K562 (cell line): ENCODE results near the gene NXT1. TPM values are rescaled to one million over a fixed set of nuclear protein-coding genes. Genes with fewer than 3 reads are reported as not detected.

Source experiments
- CBFA2T3 ChIP-seq: fragments of 450-650 bp; IDR thresholded peaks from 2 replicates; pipeline ENCODE4 v1.6.1; 2017
- CBX1 ChIP-seq: sonication (generic); IDR thresholded peaks from 2 replicates; pipeline ENCODE4 v1.6.1; 2016; ENCODE audit warnings: antibody characterized with exemption, low read depth, mild to moderate bottlenecking
- CREB1 ChIP-seq, 2 experiments: sonication (generic) in 1 of 2; formaldehyde crosslinking in 1 of 2; IDR thresholded peaks; 2 replicates each; pipeline versions ENCODE4 v1.6.1 to v1.8.0; 2012 to 2022; ENCODE audit warnings: inconsistent platforms in 1 of 2, mild to moderate bottlenecking in 1 of 2, missing genetic modification reagents in 1 of 2, moderate library complexity in 1 of 2
- EGR1 ChIP-seq: fragments of 450-650 bp; conservative IDR thresholded peaks from 2 replicates; pipeline ENCODE4 v1.6.1; 2017; ENCODE audit warnings: mild to moderate bottlenecking
- EP400 ChIP-seq: fragments of 450-650 bp; IDR thresholded peaks from 2 replicates; pipeline ENCODE4 v1.6.1; 2017; ENCODE audit warnings: antibody characterized with exemption, mild to moderate bottlenecking, moderate library complexity
- GABPA ChIP-seq: fragments of 200-800 bp; sonication (Bioruptor generic); conservative IDR thresholded peaks from 2 replicates; pipeline ENCODE4 v1.6.1; 2016; ENCODE audit warnings: low read depth, missing genetic modification characterization, missing compliant biosample characterization
- MCM3 ChIP-seq: fragments of 450-650 bp; IDR thresholded peaks from 2 replicates; pipeline ENCODE4 v1.6.1; 2016
- MYNN ChIP-seq, 2 experiments: sonication (generic); formaldehyde crosslinking in 1 of 2; IDR thresholded peaks; 2 replicates each; pipeline versions ENCODE4 v1.5.0 to v1.6.1; 2016 to 2020; ENCODE audit warnings: antibody characterized with exemption in 1 of 2, missing genetic modification reagents in 1 of 2
- polyA plus RNA-seq, 8 experiments: library from polyadenylated mRNA; depleted of rRNA in 4 of 8; stranded (reverse) in 5 of 8; unstranded in 3 of 8; fragments of >200 nt; fragmentation: Nextera tagmentation in 2 of 8; fragmentation: Illumina TruSeq in 1 of 8; extraction: Ambion mirVana in 2 of 8; extraction: Trizol in 1 of 8; gene quantifications; 2 replicates each; pipeline versions ENCODE4 v1.2.1 to v1.2.3, GENCODE V29; 2011 to 2014; ENCODE audit warnings: inconsistent platforms in 1 of 8, missing spikeins in 1 of 8
- total RNA-seq, 7 experiments: library from RNA; depleted of rRNA in 6 of 7; stranded (reverse); fragments of >200 nt in 6 of 7; fragmentation: Illumina TruSeq in 2 of 7; extraction: Trizol in 2 of 7; gene quantifications; 2 replicates each; pipeline versions ENCODE4 v1.2.1 to v1.2.3, GENCODE V29; 2011 to 2021; ENCODE audit warnings: low replicate concordance in 1 of 7
- TF ChIP-seq, protein P1 (sequence below): sonication (generic); formaldehyde crosslinking; IDR thresholded peaks from 2 replicates; pipeline ENCODE4 v1.8.0; 2022; ENCODE audit warnings: mild to moderate bottlenecking, missing genetic modification reagents
- TF ChIP-seq, protein P2 (sequence below): fragments of 450-650 bp; IDR thresholded peaks from 2 replicates; pipeline ENCODE4 v1.6.1; 2016
- TF ChIP-seq, protein P3 (sequence below): fragments of 450-650 bp; IDR thresholded peaks from 2 replicates; pipeline ENCODE4 v1.6.1; 2018; ENCODE audit not compliant: partially characterized antibody
- TF ChIP-seq, protein P4 (sequence below): sonication (generic); formaldehyde crosslinking; IDR thresholded peaks from 2 replicates; pipeline ENCODE4 v1.8.0; 2022; ENCODE audit warnings: mild to moderate bottlenecking, missing genetic modification reagents
- TF ChIP-seq, protein P5 (sequence below): sonication (generic); formaldehyde crosslinking; IDR thresholded peaks from 2 replicates; pipeline ENCODE4 v1.8.0; 2022; ENCODE audit warnings: mild to moderate bottlenecking, missing genetic modification reagents

Gene NXT1
- total and polyA plus RNA-seq, 9 of the 15 experiments (the other 6 are each of a cell fraction or from before 2014, with no cell fraction given), result 7.7 to 50.9 (median 35.6) TPM

DNA sequence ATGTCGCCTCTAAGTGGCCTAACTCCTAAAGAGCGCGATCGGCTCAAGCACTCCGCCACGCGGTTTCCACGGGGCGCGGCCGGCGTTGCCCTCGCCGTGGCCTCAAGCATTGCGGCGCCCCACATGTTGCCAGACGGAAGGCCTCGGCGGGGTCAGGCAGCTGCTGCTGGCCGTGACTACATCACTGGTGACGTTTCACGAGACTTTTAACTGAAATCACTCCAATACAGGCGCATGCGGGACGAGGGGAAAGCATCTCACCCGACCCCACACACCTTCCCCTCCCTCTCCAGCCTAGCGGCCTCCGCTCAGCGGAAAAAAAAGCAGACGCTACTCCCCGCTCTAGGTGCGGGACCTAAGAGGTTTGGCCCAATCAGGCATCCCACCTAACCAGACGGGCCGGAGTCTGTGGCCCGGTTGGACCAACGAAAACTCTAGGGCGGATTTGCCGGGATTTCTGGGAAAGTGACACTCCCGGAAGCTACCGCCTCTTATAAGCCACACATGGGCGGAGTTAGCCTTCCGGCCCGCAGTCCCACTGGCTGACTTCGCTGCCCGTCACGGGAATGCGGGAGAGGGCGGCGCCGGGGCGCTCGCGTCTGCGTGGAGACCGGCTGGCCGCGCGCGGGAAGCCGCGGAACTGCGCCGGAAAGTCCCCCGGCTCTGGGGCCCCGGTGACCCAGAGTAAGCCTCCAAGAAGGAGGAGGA is at the start of gene NXT1 (continued):
- TF ChIP-seq MYNN (IDR thresholded peaks at IDR 0.05), result peak; percentile 84; the same call in 1 of the 2 replicates
- no peak; the same call in 1 of the 2 replicates for TF ChIP-seq MYNN (CRISPR knock-in tag; IDR thresholded peaks at IDR 0.05)
- peak; percentile 96 for TF ChIP-seq GABPA (tag)
- TF ChIP-seq, protein P1, sequence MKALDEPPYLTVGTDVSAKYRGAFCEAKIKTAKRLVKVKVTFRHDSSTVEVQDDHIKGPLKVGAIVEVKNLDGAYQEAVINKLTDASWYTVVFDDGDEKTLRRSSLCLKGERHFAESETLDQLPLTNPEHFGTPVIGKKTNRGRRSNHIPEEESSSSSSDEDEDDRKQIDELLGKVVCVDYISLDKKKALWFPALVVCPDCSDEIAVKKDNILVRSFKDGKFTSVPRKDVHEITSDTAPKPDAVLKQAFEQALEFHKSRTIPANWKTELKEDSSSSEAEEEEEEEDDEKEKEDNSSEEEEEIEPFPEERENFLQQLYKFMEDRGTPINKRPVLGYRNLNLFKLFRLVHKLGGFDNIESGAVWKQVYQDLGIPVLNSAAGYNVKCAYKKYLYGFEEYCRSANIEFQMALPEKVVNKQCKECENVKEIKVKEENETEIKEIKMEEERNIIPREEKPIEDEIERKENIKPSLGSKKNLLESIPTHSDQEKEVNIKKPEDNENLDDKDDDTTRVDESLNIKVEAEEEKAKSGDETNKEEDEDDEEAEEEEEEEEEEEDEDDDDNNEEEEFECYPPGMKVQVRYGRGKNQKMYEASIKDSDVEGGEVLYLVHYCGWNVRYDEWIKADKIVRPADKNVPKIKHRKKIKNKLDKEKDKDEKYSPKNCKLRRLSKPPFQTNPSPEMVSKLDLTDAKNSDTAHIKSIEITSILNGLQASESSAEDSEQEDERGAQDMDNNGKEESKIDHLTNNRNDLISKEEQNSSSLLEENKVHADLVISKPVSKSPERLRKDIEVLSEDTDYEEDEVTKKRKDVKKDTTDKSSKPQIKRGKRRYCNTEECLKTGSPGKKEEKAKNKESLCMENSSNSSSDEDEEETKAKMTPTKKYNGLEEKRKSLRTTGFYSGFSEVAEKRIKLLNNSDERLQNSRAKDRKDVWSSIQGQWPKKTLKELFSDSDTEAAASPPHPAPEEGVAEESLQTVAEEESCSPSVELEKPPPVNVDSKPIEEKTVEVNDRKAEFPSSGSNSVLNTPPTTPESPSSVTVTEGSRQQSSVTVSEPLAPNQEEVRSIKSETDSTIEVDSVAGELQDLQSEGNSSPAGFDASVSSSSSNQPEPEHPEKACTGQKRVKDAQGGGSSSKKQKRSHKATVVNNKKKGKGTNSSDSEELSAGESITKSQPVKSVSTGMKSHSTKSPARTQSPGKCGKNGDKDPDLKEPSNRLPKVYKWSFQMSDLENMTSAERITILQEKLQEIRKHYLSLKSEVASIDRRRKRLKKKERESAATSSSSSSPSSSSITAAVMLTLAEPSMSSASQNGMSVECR, result peak; percentile 75
- TF ChIP-seq MCM3, result no peak
- TF ChIP-seq, protein P2, sequence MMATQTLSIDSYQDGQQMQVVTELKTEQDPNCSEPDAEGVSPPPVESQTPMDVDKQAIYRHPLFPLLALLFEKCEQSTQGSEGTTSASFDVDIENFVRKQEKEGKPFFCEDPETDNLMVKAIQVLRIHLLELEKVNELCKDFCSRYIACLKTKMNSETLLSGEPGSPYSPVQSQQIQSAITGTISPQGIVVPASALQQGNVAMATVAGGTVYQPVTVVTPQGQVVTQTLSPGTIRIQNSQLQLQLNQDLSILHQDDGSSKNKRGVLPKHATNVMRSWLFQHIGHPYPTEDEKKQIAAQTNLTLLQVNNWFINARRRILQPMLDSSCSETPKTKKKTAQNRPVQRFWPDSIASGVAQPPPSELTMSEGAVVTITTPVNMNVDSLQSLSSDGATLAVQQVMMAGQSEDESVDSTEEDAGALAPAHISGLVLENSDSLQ, result peak; percentile 99
- TF ChIP-seq, protein P3, sequence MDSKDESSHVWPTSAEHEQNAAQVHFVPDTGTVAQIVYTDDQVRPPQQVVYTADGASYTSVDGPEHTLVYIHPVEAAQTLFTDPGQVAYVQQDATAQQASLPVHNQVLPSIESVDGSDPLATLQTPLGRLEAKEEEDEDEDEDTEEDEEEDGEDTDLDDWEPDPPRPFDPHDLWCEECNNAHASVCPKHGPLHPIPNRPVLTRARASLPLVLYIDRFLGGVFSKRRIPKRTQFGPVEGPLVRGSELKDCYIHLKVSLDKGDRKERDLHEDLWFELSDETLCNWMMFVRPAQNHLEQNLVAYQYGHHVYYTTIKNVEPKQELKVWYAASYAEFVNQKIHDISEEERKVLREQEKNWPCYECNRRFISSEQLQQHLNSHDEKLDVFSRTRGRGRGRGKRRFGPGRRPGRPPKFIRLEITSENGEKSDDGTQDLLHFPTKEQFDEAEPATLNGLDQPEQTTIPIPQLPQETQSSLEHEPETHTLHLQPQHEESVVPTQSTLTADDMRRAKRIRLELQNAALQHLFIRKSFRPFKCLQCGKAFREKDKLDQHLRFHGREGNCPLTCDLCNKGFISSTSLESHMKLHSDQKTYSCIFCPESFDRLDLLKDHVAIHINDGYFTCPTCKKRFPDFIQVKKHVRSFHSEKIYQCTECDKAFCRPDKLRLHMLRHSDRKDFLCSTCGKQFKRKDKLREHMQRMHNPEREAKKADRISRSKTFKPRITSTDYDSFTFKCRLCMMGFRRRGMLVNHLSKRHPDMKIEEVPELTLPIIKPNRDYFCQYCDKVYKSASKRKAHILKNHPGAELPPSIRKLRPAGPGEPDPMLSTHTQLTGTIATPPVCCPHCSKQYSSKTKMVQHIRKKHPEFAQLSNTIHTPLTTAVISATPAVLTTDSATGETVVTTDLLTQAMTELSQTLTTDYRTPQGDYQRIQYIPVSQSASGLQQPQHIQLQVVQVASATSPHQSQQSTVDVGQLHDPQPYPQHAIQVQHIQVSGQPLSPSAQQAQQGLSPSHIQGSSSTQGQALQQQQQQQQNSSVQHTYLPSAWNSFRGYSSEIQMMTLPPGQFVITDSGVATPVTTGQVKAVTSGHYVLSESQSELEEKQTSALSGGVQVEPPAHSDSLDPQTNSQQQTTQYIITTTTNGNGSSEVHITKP, result peak; percentile 23
- TF ChIP-seq EGR1, result no peak
- TF ChIP-seq, protein P4, sequence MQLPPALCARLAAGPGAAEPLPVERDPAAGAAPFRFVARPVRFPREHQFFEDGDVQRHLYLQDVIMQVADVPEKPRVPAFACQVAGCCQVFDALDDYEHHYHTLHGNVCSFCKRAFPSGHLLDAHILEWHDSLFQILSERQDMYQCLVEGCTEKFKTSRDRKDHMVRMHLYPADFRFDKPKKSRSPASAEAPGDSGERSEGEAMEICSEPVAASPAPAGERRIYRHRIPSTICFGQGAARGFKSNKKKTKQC (CRISPR knock-in tag), result peak; percentile 80; the same call in 1 of the 2 replicates
- peak; percentile 89 for TF ChIP-seq EP400
- TF ChIP-seq, protein P5, sequence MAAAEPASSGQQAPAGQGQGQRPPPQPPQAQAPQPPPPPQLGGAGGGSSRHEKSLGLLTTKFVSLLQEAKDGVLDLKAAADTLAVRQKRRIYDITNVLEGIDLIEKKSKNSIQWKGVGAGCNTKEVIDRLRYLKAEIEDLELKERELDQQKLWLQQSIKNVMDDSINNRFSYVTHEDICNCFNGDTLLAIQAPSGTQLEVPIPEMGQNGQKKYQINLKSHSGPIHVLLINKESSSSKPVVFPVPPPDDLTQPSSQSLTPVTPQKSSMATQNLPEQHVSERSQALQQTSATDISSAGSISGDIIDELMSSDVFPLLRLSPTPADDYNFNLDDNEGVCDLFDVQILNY (CRISPR knock-in tag), result 0 out of 2 replicates have a peak, but pooled peaks have one; percentile 62
- TF ChIP-seq CBX1, result peak; percentile 25; the same call in 1 of the 2 replicates
- TF ChIP-seq CREB1 (IDR thresholded peaks at IDR 0.05), result peak; percentile 21; the same call in 1 of the 2 replicates
- TF ChIP-seq CREB1 (CRISPR knock-in tag; IDR thresholded peaks at IDR 0.05), result peak; percentile 76
- TF ChIP-seq CBFA2T3, result 0 out of 2 replicates have a peak, but pooled peaks have one; percentile 15
